ENCODE data around the gene VPS9D1. TPM values are rescaled to one million over a fixed set of nuclear protein-coding genes. Genes with fewer than 3 reads are reported as not detected.
A peak's percentile ranks its signal among the peaks of the same experiment; 100 is the strongest.

The VPS9D1 gene
- total and polyA plus RNA-seq, 10 of the 15 experiments (the other 5 are each of a cell fraction or from before 2014, with no cell fraction given), result 0.65 to 4.2 (median 1.1) TPM

GRCh38 chr16:89764711-89765201, 44.1 kb upstream of the VPS9D1 start (continued):
- TF ChIP-seq SUZ12 (IDR thresholded peaks at IDR 0.05; ENCODE audit: unreplicated experiment) (no peak), SPI1 (IDR thresholded peaks at IDR 0.05; ENCODE audit: borderline replicate concordance, insufficient read depth, low read depth, low read length) (peak; percentile 100), IRF5 (IDR thresholded peaks at IDR 0.05; ENCODE audit: borderline replicate concordance) (no peak), E2F8 (IDR thresholded peaks at IDR 0.05; ENCODE audit: low read depth, partially characterized antibody) (no peak), ZBTB40 (IDR thresholded peaks at IDR 0.05; ENCODE audit: borderline replicate concordance) (no peak; the same call in 1 of the 2 replicates), ZBTB11 (CRISPR knock-in tag; IDR thresholded peaks at IDR 0.05) (no peak), ASH2L (IDR thresholded peaks at IDR 0.05; ENCODE audit: borderline replicate concordance, low read depth) (0 out of 2 replicates have a peak, but pooled peaks have one; percentile 40), TARDBP (IDR thresholded peaks at IDR 0.05; ENCODE audit: borderline replicate concordance) (no peak; the same call in 1 of the 2 replicates), MXI1 (IDR thresholded peaks at IDR 0.05; ENCODE audit: low read depth, low read length) (no peak; the same call in 1 of the 2 replicates), HSF1 (IDR thresholded peaks at IDR 0.05; ENCODE audit: low read depth, low read length) (0 out of 2 replicates have a peak, but pooled peaks have one; percentile 15), SRF (IDR thresholded peaks at IDR 0.05; ENCODE audit: low read depth in 2 of 2, low read length in 2 of 2) (peak in 1 of 2 experiments; percentile 77; a peak in 2 of 4 replicates), RAD51 (IDR thresholded peaks at IDR 0.05) (0 out of 2 replicates have a peak, but pooled peaks have one; percentile 17)

Data from GM12878 (cell line).